Activated naive CD4-positive, alpha-beta T cell treated with anti-CD3 and anti-CD28 coated beads, Interleukin-2, amount 10 ng/mL, durations not matched to agents 7 days and 5 days (primary cell): ENCODE measurements around the gene MYBBP1A.
"Not testable (repeated sequence)": the region's sequence is repeated elsewhere in the genome, so short reads cannot be mapped to it uniquely, and the experiment has no call there.

ENCODE experiments used
- CTCF ChIA-PET: fragments of 350-600 bp; sonication (Branson Sonifier 250); formaldehyde crosslinking; loops from one replicate; lab custom pipeline; 2021; ENCODE audit warnings: antibody characterized with exemption; lab: Charles Lee
- DNase-seq: peaks from one replicate; pipeline ENCODE4 v3.0.0-alpha.2; 2020
- H3K27ac Mint-ChIP-seq: one replicate; pipeline ENCODE4 v1.8.0; 2021; ENCODE audit warnings: mild to moderate bottlenecking, moderate library complexity, mixed read lengths
- H3K27me3 Mint-ChIP-seq: one replicate; pipeline ENCODE4 v1.8.0; 2021; ENCODE audit warnings: mild to moderate bottlenecking, mixed read lengths
- H3K36me3 Mint-ChIP-seq: one replicate; pipeline ENCODE4 v1.8.0; 2021; ENCODE audit warnings: mixed read lengths
- H3K4me1 Mint-ChIP-seq: one replicate; pipeline ENCODE4 v1.8.0; 2021; ENCODE audit warnings: mixed read lengths
- H3K4me3 Mint-ChIP-seq: one replicate; pipeline ENCODE4 v1.8.0; 2021; ENCODE audit warnings: mild to moderate bottlenecking, moderate library complexity, mixed read lengths
- H3K9me3 Mint-ChIP-seq: one replicate; pipeline ENCODE4 v1.8.0; 2021; ENCODE audit warnings: mixed read lengths

The MYBBP1A gene

DNA sequence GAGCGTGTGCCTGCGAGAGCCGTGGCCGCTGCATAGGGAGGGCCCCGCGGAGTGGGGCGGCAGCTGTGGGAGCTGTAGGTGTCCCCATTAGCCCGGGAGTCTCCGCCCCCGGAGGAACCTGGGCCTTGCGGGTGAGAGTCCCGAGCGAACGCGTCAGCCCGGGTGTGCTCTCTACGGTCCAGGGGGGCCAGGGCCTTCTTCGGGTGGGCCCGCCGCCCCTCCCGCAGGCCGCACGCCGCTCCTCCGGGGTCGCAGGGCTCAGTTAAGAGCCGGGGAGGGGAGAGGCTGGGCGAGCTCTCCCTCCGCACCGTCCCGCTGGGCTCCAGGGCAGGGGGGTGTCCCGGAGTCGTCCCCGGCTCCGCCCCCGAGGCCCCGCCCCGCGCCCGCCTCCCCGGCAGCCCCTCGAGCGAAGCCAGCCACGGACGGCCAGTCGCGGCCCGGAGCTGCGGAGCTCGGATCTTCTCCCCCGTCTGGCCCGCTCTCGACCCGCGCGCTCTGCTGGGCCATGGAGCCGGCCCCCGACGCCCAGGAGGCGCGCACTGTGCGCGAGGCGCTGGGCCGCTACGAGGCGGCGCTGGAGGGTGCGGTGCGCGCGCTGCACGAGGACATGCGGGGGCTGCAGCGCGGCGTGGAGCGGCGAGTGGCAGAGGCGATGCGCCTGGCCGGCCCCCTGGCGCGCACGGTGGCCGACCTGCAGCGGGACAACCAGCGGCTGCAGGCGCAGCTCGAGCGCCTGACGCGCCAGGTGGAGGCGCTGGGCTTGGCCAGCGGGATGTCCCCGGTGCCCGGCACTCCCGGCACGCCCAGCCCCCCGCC is 29.1 kb upstream of the MYBBP1A start, which contains the start of gene SMTNL2:
TSS of gene SMTNL2 (plus strand) at position 429 of the 816 bp plus-strand sequence. CDS start at position 506, 77 bp downstream.
- no peaks in the 10 kb centered on the region for H3K36me3 Mint-ChIP-seq
- DNase-seq = peak; percentile 37
- CTCF ChIA-PET = no interaction called here

DNA sequence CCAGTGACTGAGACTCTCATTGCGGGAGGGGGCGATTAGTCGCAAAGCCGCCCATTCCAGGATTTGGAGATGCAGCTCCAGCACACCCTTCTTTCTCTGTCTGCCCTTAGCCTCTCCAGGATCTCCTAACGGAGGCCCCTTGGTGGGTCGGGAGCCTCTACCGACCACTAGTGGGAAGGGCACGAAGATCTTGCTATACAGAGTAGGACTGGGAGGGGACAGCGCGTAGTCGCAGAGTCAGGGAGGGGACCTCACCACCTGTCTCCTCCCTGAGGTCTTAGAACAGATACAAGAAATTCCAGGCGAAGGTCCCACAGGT is 28.6 kb upstream of the MYBBP1A start:
- CTCF ChIA-PET = no interaction called here
- no peak overlapping the region for H3K27ac Mint-ChIP-seq
- H3K4me1 Mint-ChIP-seq = peaks cover 7% of the 10 kb centered on the region
- no peaks in the 10 kb centered on the region for H3K36me3 Mint-ChIP-seq
- H3K27me3 Mint-ChIP-seq = peaks cover 66% of the 10 kb centered on the region
- peak; percentile 40 for DNase-seq
- H3K9me3 Mint-ChIP-seq = no peaks in the 10 kb centered on the region
- peak overlapping the region; percentile 55 for H3K4me3 Mint-ChIP-seq

More for the DNA sequence above, 29.1 kb upstream of the MYBBP1A start, which contains the start of gene SMTNL2:
- Mint-ChIP-seq H3K27ac (no peak within 1 kb of the TSS), H3K4me3 (peak within 1 kb of the TSS; percentile 55), H3K9me3 (no peaks in the 10 kb centered on the region), H3K4me1 (peaks cover 7% of the 10 kb centered on the region), H3K27me3 (peaks cover 71% of the 10 kb centered on the region)

DNA sequence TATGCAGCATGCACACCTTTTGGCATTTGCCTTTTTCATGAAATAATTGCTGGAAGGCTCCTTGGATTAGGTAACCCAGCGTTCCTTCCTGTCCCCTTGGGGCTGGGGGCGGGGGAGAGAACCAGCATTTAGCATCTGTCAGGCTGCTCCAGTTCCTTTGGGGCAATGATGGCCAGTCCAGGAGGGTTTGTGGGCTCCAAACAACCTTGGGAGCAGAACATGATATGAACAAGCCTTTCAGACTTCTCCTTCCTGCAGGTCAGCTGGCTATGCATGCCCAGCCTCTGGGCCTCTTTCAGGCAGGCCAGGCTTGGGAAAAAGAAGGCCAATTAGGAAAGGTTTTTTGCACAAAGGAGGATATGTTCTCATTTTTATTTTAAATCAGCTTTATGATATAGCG is 28.0 kb upstream of the MYBBP1A start:
- no peak overlapping the region for H3K4me3 Mint-ChIP-seq
- CTCF ChIA-PET = no interaction called here
- no peak for DNase-seq
- peaks cover 62% of the 10 kb centered on the region for H3K27me3 Mint-ChIP-seq
- H3K9me3 Mint-ChIP-seq = no peaks in the 10 kb centered on the region
- H3K27ac Mint-ChIP-seq = no peak overlapping the region
- H3K36me3 Mint-ChIP-seq = no peaks in the 10 kb centered on the region
- peaks cover 7% of the 10 kb centered on the region for H3K4me1 Mint-ChIP-seq

DNA sequence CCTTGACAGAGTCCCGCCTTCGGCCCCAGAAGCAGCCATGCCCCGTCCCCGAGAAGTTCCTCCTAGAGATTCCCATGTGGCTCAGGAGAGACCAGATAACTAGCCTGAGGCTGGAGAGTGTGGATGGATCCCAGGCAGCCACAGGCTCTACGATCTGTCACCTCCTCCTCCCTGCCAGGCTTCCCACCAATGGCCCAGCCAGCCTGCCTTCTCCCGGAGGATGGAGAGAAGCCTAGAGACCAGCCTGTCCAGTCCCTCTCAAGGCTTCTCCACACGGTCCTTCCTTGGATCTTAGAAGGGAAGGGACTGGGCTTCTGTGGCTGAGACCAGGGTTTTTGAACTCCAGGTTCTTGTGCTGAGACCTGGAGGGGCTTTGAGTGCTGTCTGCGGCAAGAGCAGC is 27.5 kb upstream of the MYBBP1A start:
- no peaks in the 10 kb centered on the region for H3K36me3 Mint-ChIP-seq
- H3K9me3 Mint-ChIP-seq = no peaks in the 10 kb centered on the region
- H3K27ac Mint-ChIP-seq = no peak overlapping the region
- H3K27me3 Mint-ChIP-seq = peaks cover 59% of the 10 kb centered on the region
- DNase-seq = no peak
- peaks cover 7% of the 10 kb centered on the region for H3K4me1 Mint-ChIP-seq
- CTCF ChIA-PET = no interaction called here
- no peak overlapping the region for H3K4me3 Mint-ChIP-seq

DNA sequence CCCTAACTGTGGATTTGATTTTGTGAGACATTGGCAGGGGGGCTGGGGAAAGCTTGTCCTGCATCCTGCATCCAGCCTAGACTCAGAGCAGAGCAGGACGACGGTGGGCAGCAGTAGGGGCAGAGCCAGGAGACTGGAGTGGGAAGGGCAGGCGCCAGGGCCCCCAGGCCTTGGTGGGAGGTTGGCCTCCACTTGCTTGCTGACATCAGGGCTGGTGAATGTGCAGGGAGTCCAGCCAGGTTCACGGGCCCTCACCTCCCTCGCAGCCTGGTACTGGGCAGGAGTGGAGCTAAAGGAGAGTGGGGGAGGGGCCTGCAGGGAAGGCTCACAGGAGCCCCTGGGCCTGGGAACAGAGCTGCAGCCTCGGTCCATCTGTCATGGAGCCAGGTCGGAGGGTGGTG is 26.9 kb upstream of the MYBBP1A start:
- Mint-ChIP-seq H3K27me3 (peaks cover 58% of the 10 kb centered on the region), H3K9me3 (no peaks in the 10 kb centered on the region), H3K27ac (no peak overlapping the region), H3K4me3 (no peak overlapping the region), H3K4me1 (peaks cover 7% of the 10 kb centered on the region), H3K36me3 (no peaks in the 10 kb centered on the region)
- DNase-seq = no peak
- CTCF ChIA-PET = no interaction called here

DNA sequence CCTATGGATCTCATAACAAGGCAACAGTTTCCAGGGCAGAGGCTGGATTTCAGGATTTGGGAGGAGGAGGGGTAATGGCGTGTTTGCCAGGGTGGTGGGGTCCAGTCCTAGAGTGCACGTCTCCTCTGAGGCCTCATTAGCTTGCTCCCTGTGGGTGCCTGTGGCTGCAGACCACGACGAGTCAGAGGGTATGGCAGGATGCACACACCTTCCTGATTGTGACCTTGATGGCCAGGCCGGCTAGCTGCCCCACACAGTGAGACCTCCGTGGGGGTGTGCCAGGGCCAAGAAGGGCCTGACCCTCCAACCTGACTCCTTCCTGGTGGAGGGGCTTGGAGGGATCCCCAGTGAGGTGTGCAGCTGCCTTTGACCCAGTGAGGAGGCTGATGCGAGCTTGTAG is 25.1 kb upstream of the MYBBP1A start:
- peaks cover 48% of the 10 kb centered on the region for H3K27me3 Mint-ChIP-seq
- H3K4me1 Mint-ChIP-seq = peaks cover 7% of the 10 kb centered on the region
- CTCF ChIA-PET = no interaction called here
- no peak overlapping the region for H3K27ac Mint-ChIP-seq
- no peak overlapping the region for H3K4me3 Mint-ChIP-seq
- no peak for DNase-seq
- H3K36me3 Mint-ChIP-seq = no peaks in the 10 kb centered on the region
- H3K9me3 Mint-ChIP-seq = no peaks in the 10 kb centered on the region

DNA sequence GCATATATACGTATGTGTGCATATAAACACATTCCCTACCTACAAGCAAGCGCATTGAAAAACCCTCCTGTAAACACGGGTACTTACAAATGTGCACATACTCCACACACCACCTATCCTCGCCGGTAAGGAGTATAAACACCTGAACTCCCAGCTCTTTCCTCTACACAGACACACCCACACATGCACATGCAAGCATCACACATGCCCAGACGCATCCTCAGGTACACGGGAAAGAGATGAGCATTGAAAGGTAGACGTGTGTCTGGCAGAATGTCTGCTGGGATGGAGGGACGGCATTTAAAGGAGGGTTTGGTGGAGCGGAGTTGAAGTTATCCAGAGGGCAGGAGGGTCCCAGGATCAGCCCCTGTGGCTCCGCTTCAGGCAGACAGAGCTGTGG is 24.5 kb upstream of the MYBBP1A start:
- Mint-ChIP-seq H3K4me3 (no peak overlapping the region), H3K27ac (no peak overlapping the region), H3K4me1 (peaks cover 5% of the 10 kb centered on the region), H3K27me3 (peaks cover 48% of the 10 kb centered on the region), H3K9me3 (no peaks in the 10 kb centered on the region), H3K36me3 (no peaks in the 10 kb centered on the region)
- CTCF ChIA-PET = no interaction called here
- no peak for DNase-seq

DNA sequence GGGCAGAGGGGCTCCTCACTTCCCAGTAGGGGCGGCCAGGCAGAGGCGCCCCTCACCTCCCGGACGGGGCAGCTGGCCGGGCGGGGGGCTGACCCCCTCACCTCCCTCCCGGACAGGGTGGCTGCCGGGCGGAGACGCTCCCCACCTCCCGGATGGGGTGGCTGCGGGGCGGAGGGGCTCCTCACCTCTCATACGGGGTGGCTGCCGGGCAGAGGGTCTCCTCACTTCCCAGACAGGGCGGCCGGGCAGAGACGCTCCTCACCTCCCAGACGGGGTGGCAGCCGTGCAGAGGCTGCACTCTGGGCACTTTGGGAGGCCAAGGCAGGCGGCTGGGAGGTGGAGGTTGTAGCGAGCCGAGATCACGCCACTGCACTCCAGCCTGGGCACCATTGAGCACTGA is 23.2 kb upstream of the MYBBP1A start:
- H3K27ac Mint-ChIP-seq, H3K36me3 Mint-ChIP-seq, DNase-seq, CTCF ChIA-PET, H3K9me3 Mint-ChIP-seq, H3K4me3 Mint-ChIP-seq, H3K4me1 Mint-ChIP-seq: not testable (repeated sequence)
- peaks cover 47% of the 10 kb centered on the region for H3K27me3 Mint-ChIP-seq

DNA sequence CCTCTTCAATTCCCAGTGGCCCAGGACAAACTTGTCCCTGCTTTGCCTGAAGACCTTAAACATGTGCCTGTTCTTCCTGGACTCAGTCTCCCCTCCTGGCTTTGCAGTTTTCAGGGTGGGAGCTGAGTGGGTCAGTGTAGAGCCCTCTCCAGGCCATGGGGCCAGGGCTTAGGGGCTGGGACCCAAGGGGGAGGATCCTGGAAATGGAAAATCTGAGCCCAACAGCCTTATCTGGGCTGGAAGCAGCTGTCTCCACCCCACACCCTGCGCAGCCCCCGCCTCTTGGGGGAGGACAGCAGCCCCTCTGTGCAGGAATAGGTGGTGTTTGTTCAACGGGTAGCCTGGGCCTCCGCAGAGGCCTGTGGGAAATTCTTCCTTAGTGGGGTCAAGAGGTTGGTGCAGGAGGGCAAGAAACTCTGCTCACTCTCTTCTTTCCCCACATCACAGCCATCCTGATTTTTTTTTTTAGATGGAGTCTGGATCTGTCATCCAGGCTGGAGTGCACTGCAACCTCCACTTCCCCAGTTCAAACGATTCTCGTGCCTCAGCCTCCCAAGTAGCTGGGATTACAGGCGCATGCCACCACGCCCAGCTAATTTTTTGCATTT is 22.3 kb upstream of the MYBBP1A start:
- Mint-ChIP-seq H3K36me3 (no peaks in the 10 kb centered on the region), H3K9me3 (no peaks in the 10 kb centered on the region), H3K4me3 (no peak overlapping the region), H3K27me3 (peaks cover 38% of the 10 kb centered on the region), H3K4me1 (peaks cover 11% of the 10 kb centered on the region), H3K27ac (no peak overlapping the region)
- CTCF ChIA-PET = interaction anchor here (3.0 kb wide), 1 partner anchor 10 kb away, joined by 14 read pairs; no protein-coding TSS in a partner anchor
- DNase-seq = no peak

DNA sequence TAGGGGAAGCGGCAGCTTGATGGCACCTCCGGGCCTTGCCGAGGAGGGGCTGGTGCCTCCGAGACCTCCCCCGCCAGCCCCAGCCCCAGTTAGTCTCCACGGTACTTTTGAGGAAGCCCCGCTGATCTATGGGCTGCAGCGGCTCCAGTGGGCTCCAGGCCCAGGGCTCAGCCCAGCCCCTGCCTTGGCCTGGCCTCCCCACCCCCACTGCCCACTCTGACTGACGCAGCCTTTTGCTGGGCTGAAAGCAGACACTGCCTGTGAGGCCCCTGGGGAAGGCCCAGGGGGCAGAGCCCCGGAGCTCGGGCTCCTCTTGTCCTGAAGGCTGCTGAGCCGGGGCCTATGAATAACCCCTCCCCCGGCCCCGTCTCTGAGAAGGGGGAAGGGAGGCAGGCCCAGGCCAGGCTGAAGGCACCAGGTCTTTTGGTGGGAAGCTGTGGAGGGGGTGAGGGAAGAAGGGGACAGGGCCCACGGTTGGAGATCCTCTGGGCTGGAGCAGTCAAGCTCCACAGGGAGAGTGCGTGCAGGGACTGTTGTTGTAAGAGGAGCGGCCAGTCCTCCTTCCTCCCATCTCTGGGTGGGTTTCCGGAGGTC is 21.6 kb upstream of the MYBBP1A start:
- Mint-ChIP-seq H3K36me3 (no peaks in the 10 kb centered on the region), H3K27me3 (peaks cover 31% of the 10 kb centered on the region), H3K27ac (no peak overlapping the region), H3K4me1 (peaks cover 11% of the 10 kb centered on the region), H3K4me3 (no peak overlapping the region), H3K9me3 (no peaks in the 10 kb centered on the region)
- no peak for DNase-seq
- CTCF ChIA-PET = interaction anchor here (3.0 kb wide), 1 partner anchor 10 kb away, joined by 14 read pairs; no protein-coding TSS in a partner anchor

DNA sequence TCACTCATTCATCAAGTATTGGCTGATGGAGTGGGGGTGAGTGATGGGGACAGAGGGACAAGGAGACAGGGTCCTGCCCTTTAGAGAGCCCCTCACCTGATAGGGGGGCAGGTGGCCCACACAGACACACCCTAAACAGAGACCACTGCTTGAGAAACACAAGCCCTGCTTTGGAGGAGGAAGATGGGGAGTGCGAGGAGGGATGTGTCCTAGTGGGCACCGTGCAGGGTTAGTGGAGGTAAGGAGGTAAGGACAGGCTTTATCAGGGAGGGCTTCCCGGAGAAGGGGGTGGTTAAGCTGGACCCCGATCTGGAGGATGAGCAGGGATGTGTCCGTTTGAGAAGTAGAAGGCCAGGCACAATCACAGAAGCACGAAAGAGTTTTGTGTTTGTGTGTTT is 21.0 kb upstream of the MYBBP1A start:
- Mint-ChIP-seq H3K27me3 (peaks cover 25% of the 10 kb centered on the region), H3K36me3 (no peaks in the 10 kb centered on the region), H3K9me3 (no peaks in the 10 kb centered on the region), H3K4me1 (peaks cover 11% of the 10 kb centered on the region), H3K27ac (no peak overlapping the region), H3K4me3 (no peak overlapping the region)
- CTCF ChIA-PET = interaction anchor here (3.0 kb wide), 1 partner anchor 9 kb away, joined by 14 read pairs; no protein-coding TSS in a partner anchor
- no peak for DNase-seq

DNA sequence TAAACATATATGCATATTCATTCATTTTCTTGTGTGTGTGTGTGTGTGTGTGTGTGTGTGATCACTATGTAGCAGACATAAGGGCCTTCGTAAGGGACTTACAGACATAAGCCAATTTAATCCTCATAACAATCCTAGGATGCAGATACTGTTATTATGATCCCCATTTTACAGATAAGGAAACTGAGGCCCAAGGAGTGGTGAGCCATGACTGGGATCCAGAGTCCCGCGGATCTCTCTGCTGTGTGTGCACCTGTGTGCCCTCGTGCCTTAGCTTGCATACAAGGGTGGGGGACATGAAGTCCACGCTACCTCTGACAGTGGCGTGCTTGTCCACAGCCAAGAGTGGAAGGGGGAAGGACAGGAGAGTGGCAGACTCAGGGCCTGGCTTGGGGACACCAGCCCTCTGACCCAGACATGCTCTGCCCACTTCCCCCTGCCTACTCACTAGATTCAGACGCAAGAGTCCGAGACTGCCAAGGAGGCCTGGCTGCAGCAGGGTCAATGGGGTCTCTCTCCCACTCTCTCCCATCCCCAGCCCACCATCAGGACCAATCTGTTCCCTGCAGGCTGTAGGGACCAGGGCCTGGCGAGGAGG is 19.4 kb upstream of the MYBBP1A start:
- Mint-ChIP-seq H3K27ac (no peak overlapping the region), H3K27me3 (peaks cover 24% of the 10 kb centered on the region), H3K4me1 (peaks cover 11% of the 10 kb centered on the region), H3K36me3 (no peaks in the 10 kb centered on the region), H3K9me3 (no peaks in the 10 kb centered on the region), H3K4me3 (no peak overlapping the region)
- CTCF ChIA-PET = interaction anchor here (1.3 kb wide), 1 partner anchor 11 kb away, joined by 3 read pairs; no protein-coding TSS in a partner anchor
- no peak for DNase-seq

DNA sequence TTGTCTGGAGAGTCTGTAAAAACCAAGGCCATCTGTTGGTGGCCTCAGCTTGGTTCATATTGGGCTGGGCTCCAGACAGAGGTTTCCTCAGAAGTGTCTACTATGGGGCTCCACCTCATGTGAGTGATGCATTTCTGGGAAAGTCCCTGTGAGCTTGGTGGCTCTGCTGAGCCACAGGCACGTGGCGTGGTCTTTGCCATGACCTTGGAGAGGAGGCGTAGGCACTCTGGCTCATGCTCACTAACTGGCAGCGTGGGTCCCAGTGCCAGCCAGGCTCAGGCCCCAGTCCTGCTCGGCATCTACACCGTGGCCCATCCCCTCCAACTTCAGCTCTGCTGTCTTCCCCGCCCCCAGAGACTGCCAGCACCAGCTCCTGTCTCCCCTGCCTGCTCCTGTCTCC is 18.5 kb upstream of the MYBBP1A start:
- Mint-ChIP-seq H3K9me3 (no peaks in the 10 kb centered on the region), H3K36me3 (no peaks in the 10 kb centered on the region), H3K4me1 (peaks cover 11% of the 10 kb centered on the region), H3K27ac (no peak overlapping the region), H3K27me3 (peaks cover 25% of the 10 kb centered on the region), H3K4me3 (no peak overlapping the region)
- CTCF ChIA-PET = no interaction called here
- peak; percentile 43 for DNase-seq

DNA sequence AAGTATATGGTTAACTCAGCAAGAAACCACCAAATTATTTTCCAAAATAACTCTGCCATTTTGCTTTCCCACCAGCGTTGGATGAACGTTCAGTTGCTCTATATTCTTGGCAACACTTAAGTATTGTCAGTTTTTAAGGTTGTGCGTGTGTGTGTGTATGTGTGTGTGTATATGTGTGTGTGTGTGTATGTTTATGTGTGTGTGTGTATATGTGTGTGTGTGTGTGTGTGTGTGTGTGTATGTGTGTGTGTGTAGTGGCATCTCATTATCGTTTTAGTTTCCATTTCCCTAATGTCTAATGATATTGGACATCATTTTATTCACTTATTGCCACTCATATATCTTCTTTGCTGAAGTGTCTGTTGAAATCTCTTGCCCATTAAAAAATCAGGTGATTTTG is 17.9 kb upstream of the MYBBP1A start:
- H3K4me3 Mint-ChIP-seq = no peak overlapping the region
- H3K4me1 Mint-ChIP-seq = peaks cover 11% of the 10 kb centered on the region
- no peaks in the 10 kb centered on the region for H3K9me3 Mint-ChIP-seq
- H3K36me3 Mint-ChIP-seq = no peaks in the 10 kb centered on the region
- DNase-seq = no peak
- H3K27ac Mint-ChIP-seq = no peak overlapping the region
- CTCF ChIA-PET = no interaction called here
- peaks cover 27% of the 10 kb centered on the region for H3K27me3 Mint-ChIP-seq
